H9 (cell line): ENCODE results near the gene OGFOD1. TPM values are rescaled to one million over a fixed set of nuclear protein-coding genes. Genes with fewer than 3 reads are reported as not detected.

Source experiments
- DNase-seq: peaks from one replicate; pipeline ENCODE4 v3.0.0-alpha.2; 2017
- H2AFZ ChIP-seq: one replicate; pipeline ENCODE4 v1.6.1; 2013; ENCODE audit warnings: mild to moderate bottlenecking, low read length, control low read depth, moderate library complexity
- H2AK5ac ChIP-seq: 2 replicates; pipeline ENCODE4 v1.6.1; 2013; ENCODE audit warnings: low read length, control low read depth, mixed read lengths; ENCODE audit not compliant: insufficient read length
- H2BK120ac ChIP-seq: one replicate; pipeline ENCODE4 v1.6.1; 2013; ENCODE audit warnings: low read depth, mild to moderate bottlenecking, low read length, control low read depth, inconsistent platforms; ENCODE audit not compliant: poor library complexity, severe bottlenecking
- H2BK12ac ChIP-seq: 2 replicates; pipeline ENCODE4 v1.6.1; 2013; ENCODE audit warnings: low read length, control low read depth, mixed read lengths, low read depth; ENCODE audit not compliant: insufficient read length
- H2BK15ac ChIP-seq: 2 replicates; pipeline ENCODE4 v1.6.1; 2013; ENCODE audit warnings: low read depth, low read length, control low read depth
- H2BK20ac ChIP-seq: one replicate; pipeline ENCODE4 v1.6.1; 2013; ENCODE audit warnings: low read depth, mild to moderate bottlenecking, low read length, control low read depth, inconsistent platforms; ENCODE audit not compliant: poor library complexity, severe bottlenecking
- H2BK5ac ChIP-seq: 2 replicates; pipeline ENCODE4 v1.6.1; 2013; ENCODE audit warnings: low read length, control low read depth, mixed read lengths; ENCODE audit not compliant: insufficient read length
- H3K14ac ChIP-seq: 2 replicates; pipeline ENCODE4 v1.6.1; 2013; ENCODE audit warnings: low read length, control low read depth; ENCODE audit not compliant: insufficient read depth
- H3K18ac ChIP-seq: 2 replicates; pipeline ENCODE4 v1.6.1; 2013; ENCODE audit warnings: low read depth, mild to moderate bottlenecking, mixed read lengths, low read length, control low read depth; ENCODE audit not compliant: insufficient read length
- H3K23ac ChIP-seq: 2 replicates; pipeline ENCODE4 v1.6.1; 2013; ENCODE audit warnings: low read length, control low read depth, mixed read lengths, low read depth; ENCODE audit not compliant: insufficient read length
- H3K23me2 ChIP-seq: 2 replicates; pipeline ENCODE4 v1.6.1; 2013; ENCODE audit warnings: low read depth, mild to moderate bottlenecking, mixed read lengths, low read length, control low read depth; ENCODE audit not compliant: insufficient read length, poor library complexity, severe bottlenecking
- H3K27ac ChIP-seq: 2 replicates; pipeline ENCODE4 v1.5.1; 2013; ENCODE audit warnings: low read length, control low read depth, mixed read lengths, low read depth; ENCODE audit not compliant: insufficient read length
- H3K27me3 ChIP-seq: 2 replicates; pipeline ENCODE4 v1.6.1; 2013; ENCODE audit warnings: low read length, control low read depth, inconsistent platforms; ENCODE audit not compliant: insufficient read depth
- H3K4ac ChIP-seq: 2 replicates; pipeline ENCODE4 v1.6.1; 2013; ENCODE audit warnings: low read depth, mild to moderate bottlenecking, control low read depth, inconsistent platforms, low read length, moderate library complexity
- H3K4me1 ChIP-seq: 2 replicates; pipeline ENCODE4 v1.6.1; 2013; ENCODE audit warnings: low read length, control low read depth, inconsistent platforms; ENCODE audit not compliant: insufficient read depth
- H3K4me2 ChIP-seq: 2 replicates; pipeline ENCODE4 v1.6.1; 2013; ENCODE audit warnings: low read length, control low read depth, mixed read lengths; ENCODE audit not compliant: insufficient read length, insufficient read depth
- H3K56ac ChIP-seq: 2 replicates; pipeline ENCODE4 v1.6.1; 2013; ENCODE audit warnings: low read depth, mild to moderate bottlenecking, mixed read lengths, low read length, control low read depth; ENCODE audit not compliant: insufficient read length
- H3K79me1 ChIP-seq: 2 replicates; pipeline ENCODE4 v1.6.1; 2013; ENCODE audit warnings: low read depth, mild to moderate bottlenecking, moderate library complexity, low read length, control low read depth, inconsistent platforms; ENCODE audit not compliant: insufficient read depth, poor library complexity, severe bottlenecking
- H3K79me2 ChIP-seq: 2 replicates; pipeline ENCODE4 v1.6.1; 2013; ENCODE audit warnings: low read length, control low read depth, inconsistent platforms; ENCODE audit not compliant: insufficient read depth
- H3K9ac ChIP-seq: 2 replicates; pipeline ENCODE4 v1.6.1; 2013; ENCODE audit warnings: low read length, control low read depth, mixed read lengths; ENCODE audit not compliant: insufficient read length; ENCODE audit errors: extremely low read depth
- H3K9me3 ChIP-seq: one replicate; pipeline ENCODE4 v1.6.1; 2013; ENCODE audit warnings: low read depth, low read length, inconsistent platforms; ENCODE audit not compliant: control insufficient read depth
- H3T11ph ChIP-seq: one replicate; pipeline ENCODE4 v1.6.1; 2013; ENCODE audit warnings: mild to moderate bottlenecking, low read length, control low read depth, inconsistent platforms
- H4K20me1 ChIP-seq: one replicate; pipeline ENCODE4 v1.6.1; 2013; ENCODE audit not compliant: control insufficient read depth, insufficient read length, insufficient read depth
- H4K5ac ChIP-seq: 2 replicates; pipeline ENCODE4 v1.6.1; 2013; ENCODE audit warnings: low read depth, mild to moderate bottlenecking, mixed read lengths, low read length, control low read depth; ENCODE audit not compliant: insufficient read length
- H4K8ac ChIP-seq: replicated peaks from 2 replicates; pipeline ENCODE4 v1.6.1; 2013; ENCODE audit warnings: low read length, control low read depth, mixed read lengths, low read depth; ENCODE audit not compliant: insufficient read length
- H4K91ac ChIP-seq: 2 replicates; pipeline ENCODE4 v1.6.1; 2013; ENCODE audit warnings: low read depth, mild to moderate bottlenecking, moderate library complexity, mixed read lengths, low read length, control low read depth; ENCODE audit not compliant: insufficient read length
- H3K27ac Mint-ChIP-seq, 3 experiments: 2 replicates in 2 of 3; 3 replicates in 1 of 3; pipeline ENCODE4 v1.8.0; 2020 to 2021; ENCODE audit warnings: mixed read lengths in 3 of 3, mild to moderate bottlenecking in 1 of 3, moderate library complexity in 1 of 3
- H3K27me3 Mint-ChIP-seq: 2 replicates; pipeline ENCODE4 v1.8.0; 2021; ENCODE audit warnings: low read depth, mild to moderate bottlenecking, moderate library complexity, mixed read lengths
- H3K36me3 Mint-ChIP-seq, 3 experiments: 2 replicates in 2 of 3; 3 replicates in 1 of 3; pipeline ENCODE4 v1.8.0; 2020 to 2021; ENCODE audit warnings: low read depth in 3 of 3, mixed read lengths in 3 of 3; ENCODE audit not compliant: insufficient read depth in 1 of 3
- H3K4me1 Mint-ChIP-seq, 2 experiments: 2 replicates each; pipeline ENCODE4 v1.8.0; 2020; ENCODE audit warnings: mixed read lengths in 2 of 2
- H3K4me3 Mint-ChIP-seq, 2 experiments: 2 replicates in 1 of 2; 3 replicates in 1 of 2; pipeline ENCODE4 v1.8.0; 2020 to 2021; ENCODE audit warnings: mild to moderate bottlenecking in 2 of 2, mixed read lengths in 2 of 2, moderate library complexity in 1 of 2
- H3K9me3 Mint-ChIP-seq, 2 experiments: 2 replicates in 1 of 2; 3 replicates in 1 of 2; pipeline ENCODE4 v1.8.0; 2020; ENCODE audit warnings: mild to moderate bottlenecking in 2 of 2, mixed read lengths in 2 of 2, moderate library complexity in 1 of 2
- WGBS: extraction: QIAGEN DNeasy Blood & Tissue Kit; methylation state at CpG from one replicate; pipeline ENCODE4 v1.1.7; 2013; ENCODE audit warnings: missing lambda C conversion rate, low lambda C conversion rate, mixed read lengths; ENCODE audit not compliant: insufficient read length; ENCODE audit errors: extremely low coverage; 5-methylcytosine and 5-hydroxymethylcytosine counted together
- total RNA-seq: library from RNA; stranded (reverse); gene quantifications from 2 replicates; pipeline ENCODE4 v1.2.1, GENCODE V29; 2021
- TF ChIP-seq, protein P1 (sequence below): fragments of 200-600 bp; sonication (generic); conservative IDR thresholded peaks from 3 replicates; pipeline ENCODE4 v1.8.0; 2021; ENCODE audit warnings: antibody characterized with exemption, mild to moderate bottlenecking

OGFOD1 gene
- total RNA-seq, 1 experiment from 2014 or later: 66.5 TPM

GRCh38 chr16:56421313-56421712, 30.0 kb upstream of the OGFOD1 start:
- peaks cover 17% of the 10 kb centered on the region for H3K27me3 Mint-ChIP-seq
- no peak overlapping the region for H3K27ac Mint-ChIP-seq
- Histone ChIP-seq H4K8ac (no peak overlapping the region), H3K14ac (no peak overlapping the region), H3K9me3 (no peaks in the 10 kb centered on the region), H3K27me3 (no peaks in the 10 kb centered on the region; the same call in 1 of the 2 replicates), H2BK12ac (no peak overlapping the region), H2BK15ac (no peak overlapping the region), H2AFZ (no peak overlapping the region), H2BK120ac (no peak overlapping the region), H3K4me2 (no peak overlapping the region), H4K5ac (no peak overlapping the region), H3K9ac (no peak overlapping the region), H3K4ac (no peak overlapping the region), H3K56ac (no peak overlapping the region), H4K20me1 (no peaks in the 10 kb centered on the region), H4K91ac (no peak overlapping the region), H3K18ac (no peak overlapping the region), H2BK20ac (no peak overlapping the region), H3K79me1 (no peaks in the 10 kb centered on the region), H3K27ac (no peak overlapping the region), H3K79me2 (peaks cover 2% of the 10 kb centered on the region; the same call in 1 of the 2 replicates), H3K4me1 (peaks cover 7% of the 10 kb centered on the region; the same call in 1 of the 2 replicates), H3T11ph (no peak overlapping the region), H3K23ac (no peak overlapping the region), H2BK5ac (no peak overlapping the region), H3K23me2 (peaks cover 7% of the 10 kb centered on the region), H2AK5ac (no peak overlapping the region)
- H3K9me3 Mint-ChIP-seq: no peaks in the 10 kb centered on the region
- no CpG with 5 or more reads among the region's 2 CpGs for WGBS
- TF ChIP-seq, protein P1, sequence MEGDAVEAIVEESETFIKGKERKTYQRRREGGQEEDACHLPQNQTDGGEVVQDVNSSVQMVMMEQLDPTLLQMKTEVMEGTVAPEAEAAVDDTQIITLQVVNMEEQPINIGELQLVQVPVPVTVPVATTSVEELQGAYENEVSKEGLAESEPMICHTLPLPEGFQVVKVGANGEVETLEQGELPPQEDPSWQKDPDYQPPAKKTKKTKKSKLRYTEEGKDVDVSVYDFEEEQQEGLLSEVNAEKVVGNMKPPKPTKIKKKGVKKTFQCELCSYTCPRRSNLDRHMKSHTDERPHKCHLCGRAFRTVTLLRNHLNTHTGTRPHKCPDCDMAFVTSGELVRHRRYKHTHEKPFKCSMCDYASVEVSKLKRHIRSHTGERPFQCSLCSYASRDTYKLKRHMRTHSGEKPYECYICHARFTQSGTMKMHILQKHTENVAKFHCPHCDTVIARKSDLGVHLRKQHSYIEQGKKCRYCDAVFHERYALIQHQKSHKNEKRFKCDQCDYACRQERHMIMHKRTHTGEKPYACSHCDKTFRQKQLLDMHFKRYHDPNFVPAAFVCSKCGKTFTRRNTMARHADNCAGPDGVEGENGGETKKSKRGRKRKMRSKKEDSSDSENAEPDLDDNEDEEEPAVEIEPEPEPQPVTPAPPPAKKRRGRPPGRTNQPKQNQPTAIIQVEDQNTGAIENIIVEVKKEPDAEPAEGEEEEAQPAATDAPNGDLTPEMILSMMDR: no peak
- H3K36me3 Mint-ChIP-seq: no peaks in the 10 kb centered on the region; a peak in 2 of 7 replicates
- no peak for DNase-seq
- H3K4me3 Mint-ChIP-seq: no peak overlapping the region
- peaks cover 39 to 44% of the 10 kb centered on the region in 2 experiments for H3K4me1 Mint-ChIP-seq
